GM21737 (cell line): Measurements from ENCODE around the gene COLQ.
"Not testable (repeated sequence)": the region's sequence is repeated elsewhere in the genome, so short reads cannot be mapped to it uniquely, and the experiment has no call there.

ENCODE experiments used
- ATAC-seq: cut with Tn5 transposase; IDR thresholded peaks from one replicate; pipeline ENCODE4 v1.9.1; 2021; ENCODE audit warnings: mild to moderate bottlenecking, moderate library complexity; ENCODE audit not compliant: unreplicated experiment

The COLQ gene

DNA sequence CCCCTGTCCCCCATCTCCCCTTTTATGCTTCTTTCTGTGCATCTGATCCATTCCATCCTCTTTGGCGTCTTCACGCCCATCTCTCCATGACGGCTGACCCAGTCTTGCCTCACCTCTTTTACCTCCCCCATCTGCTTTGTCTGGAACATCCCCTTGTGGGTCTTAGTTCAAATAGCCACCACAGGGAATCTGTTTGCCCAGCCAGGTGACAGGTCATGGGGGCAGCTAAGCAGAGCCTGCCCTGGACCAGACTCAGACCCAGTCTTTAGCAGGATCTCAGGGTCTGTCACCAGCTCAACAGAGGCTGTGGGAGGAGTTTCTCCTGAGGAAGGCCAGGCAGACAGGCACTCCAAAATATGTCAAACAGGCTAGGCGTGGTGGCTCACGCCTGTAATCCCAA is 28.1 kb downstream of the COLQ start:
- ATAC-seq: no peak

DNA sequence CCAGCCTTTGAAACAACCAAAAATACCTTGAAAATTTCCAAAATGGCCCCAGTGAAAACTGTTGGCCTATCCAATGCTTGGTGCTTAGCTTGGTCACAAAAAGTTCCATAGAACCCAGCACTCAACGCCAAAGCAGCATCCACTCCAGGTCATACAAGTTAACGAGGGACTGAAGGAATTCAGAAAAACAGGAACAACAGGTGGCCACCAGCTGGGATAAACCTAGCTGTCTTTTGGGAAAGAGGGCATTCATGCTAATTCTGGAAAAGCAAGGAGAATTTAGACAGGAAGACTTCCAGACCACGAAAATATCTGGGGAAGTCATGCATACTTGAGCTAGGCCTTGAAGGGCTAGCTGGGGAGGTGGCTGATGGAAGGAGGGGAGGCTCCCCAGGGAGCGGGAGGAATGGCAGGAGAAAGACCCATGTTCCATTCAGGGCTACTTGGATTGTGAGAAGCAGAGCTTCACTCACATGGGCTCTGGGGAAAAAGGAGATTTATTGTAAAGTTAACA is 28.6 kb downstream of the COLQ start:
- no peak for ATAC-seq

DNA sequence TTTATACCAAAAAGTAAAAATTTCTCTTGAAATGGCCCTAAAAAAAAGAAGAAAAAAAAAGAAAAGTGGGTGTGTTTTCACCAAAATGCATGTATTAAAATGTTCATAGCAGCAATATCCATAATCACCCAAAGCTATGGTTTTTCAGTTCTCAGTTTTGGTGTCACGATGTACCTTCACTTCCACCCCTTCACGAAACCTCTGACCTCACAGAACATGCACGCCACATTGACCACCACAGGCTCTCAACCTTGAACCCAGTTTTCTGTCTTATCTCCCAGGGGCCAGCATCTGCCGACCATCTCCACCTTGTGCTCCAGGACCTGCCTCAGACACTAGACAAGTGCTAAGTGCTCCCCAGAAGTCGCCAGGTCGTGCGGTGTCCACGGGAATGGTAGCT is 30.4 kb downstream of the COLQ start:
- no peak for ATAC-seq

DNA sequence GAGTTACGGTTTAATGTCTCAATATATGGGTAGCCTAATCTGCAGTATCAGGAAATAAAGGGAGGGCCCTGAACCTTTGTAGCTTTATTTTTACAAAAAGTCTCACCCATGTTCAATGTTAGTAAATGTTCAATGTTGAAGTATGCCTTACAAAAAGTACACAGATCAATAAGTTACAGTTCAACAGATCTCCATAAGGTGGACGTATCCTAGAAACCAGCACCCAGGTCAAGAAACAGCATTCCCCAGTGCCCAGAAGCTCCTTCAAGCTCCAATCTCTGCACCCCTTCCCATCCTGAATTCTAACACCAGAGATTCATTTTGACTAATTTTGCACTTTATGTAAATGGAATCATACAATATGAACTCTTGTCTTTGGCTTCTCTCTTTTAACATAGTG is 31.3 kb downstream of the COLQ start:
- no peak for ATAC-seq

DNA sequence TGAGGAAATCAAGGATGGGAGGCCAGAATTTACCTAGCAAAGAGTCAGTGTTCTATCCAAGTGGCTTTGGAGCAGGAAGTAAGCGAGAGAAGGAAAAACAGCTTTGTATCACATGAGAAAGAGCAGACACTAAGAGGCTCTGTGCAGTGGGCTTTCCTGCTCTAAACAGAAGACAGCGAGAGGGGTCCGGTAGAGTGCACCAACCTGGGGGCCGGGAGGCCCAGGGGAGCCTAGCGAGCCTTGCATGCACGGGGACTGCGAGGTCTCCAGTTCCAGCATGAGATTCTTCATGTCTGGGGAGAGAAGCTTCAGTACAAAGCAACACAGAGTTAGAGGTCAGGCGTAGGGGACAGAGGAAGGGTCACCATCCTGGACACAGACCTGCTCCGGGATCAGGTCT is 33.5 kb downstream of the COLQ start:
- no peak for ATAC-seq

DNA sequence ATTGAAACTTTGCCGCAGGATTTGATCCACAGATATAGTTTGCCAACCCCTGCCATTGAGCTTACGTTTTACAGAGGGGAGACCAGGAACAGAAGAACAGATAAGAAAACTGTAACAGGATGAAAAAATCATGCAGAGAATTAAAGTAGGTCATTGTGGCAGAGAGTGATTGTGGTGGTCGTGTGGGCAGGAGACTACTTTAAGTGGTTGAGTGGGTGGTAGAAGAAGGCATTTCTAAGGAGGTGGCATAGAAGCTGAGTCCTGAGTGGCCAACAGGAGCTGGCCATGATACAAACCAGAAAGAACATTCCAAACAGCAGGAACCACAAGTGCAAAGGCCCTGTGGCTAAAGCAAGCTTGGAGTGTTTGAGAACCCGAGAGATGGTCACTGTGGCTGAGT is 34.5 kb downstream of the COLQ start:
- ATAC-seq: no peak

DNA sequence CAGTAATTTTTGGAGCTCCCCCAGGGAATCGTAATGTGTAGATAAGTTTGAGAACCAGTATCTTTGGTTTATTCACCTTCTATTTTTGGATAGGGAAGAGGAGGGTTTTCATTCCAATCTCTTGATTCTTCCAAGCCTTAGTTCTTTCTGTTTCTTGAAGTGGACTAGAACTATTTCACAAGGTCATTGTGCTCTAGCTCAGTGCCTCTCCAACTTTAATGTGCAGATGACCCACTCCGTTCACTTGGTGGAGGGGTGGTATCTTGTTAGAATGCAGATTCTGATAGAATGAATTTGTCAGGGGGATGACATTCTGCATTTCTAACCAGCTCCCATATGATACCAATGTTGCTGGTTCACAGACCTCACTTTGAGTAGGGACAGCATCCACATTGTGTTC is 35.5 kb downstream of the COLQ start:
- no peak for ATAC-seq

DNA sequence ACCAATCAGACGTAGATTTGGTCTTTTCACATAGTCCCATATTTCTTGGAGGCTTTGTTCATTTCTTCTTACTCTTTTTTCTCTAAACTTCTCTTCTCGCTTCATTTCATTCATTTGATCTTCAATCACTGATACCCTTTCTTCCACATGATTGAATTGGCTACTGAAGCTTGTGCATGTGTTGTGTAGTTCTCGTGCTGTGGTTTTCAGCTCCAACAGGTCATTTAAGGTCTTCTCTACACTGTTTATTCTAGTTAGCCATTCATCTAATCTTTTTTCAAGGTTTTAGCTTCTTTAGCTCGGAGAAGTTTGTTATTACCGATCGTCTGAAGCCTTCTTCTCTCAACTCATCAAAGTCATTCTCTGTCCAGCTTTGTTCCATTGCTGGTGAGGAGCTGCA is 37.0 kb downstream of the COLQ start:
- ATAC-seq: not testable (repeated sequence)

DNA sequence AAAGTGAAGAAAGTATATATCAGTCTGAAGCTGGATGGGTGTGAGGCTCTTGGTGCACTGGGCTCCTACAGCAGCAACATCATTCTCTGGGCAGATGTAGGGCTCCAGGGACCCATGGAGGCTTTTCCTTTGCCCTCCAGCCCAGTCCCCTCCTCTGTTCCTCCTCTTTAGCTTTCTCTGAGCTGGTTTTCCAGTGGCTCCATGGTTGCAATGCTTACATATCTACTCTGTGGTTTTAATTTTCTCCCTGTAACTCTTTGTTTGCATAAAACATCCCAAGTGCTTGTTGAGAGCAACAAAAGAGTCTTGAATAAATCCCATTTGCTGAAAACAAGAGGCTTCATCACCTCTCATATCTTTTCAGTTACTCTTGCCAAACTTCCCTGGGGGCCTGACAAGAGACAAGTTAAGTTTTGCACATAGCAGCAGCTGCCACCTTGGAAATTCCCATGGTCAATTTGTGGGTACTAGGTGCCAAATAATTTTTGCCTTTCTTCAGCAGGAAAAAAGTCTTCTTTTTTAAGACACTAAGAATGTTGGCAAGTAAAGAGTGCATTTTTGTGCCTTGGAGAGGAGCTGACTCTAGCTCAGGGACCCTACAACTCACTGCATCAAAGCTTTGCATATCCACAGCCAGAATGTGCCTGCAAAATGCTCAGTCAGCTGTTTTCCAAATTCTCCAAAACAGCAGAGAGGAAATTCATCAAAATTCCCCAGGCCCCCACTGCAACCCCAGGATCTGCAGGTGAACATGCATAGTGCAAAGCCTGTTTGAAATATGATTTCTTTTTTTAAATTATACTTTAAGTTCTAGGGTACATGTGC is 41.9 kb downstream of the COLQ start:
- no peak for ATAC-seq

DNA sequence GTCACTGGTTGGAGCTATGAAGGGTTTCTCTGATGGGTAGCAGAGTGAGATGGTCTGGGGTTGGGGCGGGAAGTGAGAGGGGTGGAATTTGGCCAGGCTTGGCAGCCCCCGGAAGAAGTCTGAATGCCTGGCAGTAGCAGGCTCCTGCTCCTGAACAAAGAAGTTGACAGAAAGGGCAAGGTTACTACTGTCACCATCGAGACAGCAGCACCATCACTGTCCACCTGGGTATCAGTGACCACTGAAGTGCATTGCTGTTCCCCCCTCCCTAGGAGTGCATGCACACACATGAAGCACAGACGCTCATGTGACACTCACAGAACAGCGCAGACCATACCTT is 42.9 kb downstream of the COLQ start:
- no peak for ATAC-seq

DNA sequence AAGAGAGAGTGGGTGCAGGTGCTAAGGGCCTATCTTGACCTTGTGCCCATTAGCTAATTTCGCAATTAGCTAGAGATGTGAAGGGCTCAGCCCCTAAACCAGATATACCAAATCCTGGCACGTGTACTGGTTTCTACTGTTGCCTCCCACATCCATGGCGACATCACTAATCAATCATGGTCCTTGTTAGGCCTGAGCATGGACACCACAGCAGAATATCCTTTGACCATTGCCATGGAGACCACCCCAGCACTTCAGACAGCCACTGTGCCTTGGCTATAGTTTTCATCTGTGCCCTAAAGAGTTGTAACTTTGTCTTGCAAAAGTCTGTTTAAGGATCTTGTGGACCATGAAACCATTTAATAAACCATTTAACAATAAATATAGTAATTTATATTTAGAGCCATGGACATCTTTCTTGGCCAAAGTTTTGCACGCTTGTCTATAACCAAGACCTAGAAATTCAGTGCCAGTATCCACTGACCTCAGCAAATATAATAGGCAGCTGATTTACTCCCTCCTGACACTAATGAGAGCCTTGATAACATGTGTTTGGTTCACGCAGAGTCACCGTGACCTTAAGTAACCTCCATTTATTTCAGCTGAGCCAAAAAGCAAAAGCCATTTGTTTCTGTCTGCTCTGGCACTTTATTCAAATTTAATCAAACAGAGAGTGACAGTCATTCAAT is 43.4 kb downstream of the COLQ start:
- ATAC-seq: no peak

DNA sequence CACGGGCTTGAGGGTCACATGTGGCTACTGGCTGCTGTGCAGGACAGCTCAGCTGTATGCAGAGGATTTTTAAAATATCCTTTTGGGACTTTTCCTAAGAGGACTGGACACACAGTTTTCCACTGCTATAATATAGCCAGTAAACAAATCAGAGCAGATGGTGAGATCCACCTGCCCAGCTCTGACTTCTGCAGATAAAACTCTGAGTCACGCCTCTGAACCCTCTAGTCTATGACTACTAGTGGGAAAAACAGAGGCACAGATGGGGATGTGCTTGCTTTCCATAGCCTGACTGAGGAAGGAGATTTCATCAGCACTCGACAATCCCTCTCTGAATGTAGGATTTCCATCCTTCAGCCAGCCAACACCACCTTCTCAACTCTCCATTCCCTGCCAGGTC is 45.1 kb downstream of the COLQ start:
- ATAC-seq: no peak

DNA sequence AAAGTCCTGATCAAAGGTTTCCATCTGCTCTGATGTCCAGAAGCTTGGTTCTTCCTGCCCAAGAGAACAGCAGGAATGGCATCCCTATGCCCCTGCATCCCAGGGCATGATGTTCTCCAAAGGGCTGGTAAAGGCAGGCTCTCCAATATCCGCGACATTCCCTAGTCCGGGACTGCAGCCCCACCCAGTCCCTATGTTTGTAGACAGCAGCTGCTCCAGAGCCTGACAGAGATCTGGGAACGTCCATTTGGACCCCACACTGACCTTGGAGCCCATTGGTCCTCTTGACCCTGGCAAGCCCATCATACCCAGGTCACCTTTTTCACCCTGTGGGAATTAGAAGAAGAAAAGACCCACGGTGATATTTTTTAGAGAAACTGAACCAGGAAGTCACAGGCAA is 46.3 kb downstream of the COLQ start:
- no peak for ATAC-seq

DNA sequence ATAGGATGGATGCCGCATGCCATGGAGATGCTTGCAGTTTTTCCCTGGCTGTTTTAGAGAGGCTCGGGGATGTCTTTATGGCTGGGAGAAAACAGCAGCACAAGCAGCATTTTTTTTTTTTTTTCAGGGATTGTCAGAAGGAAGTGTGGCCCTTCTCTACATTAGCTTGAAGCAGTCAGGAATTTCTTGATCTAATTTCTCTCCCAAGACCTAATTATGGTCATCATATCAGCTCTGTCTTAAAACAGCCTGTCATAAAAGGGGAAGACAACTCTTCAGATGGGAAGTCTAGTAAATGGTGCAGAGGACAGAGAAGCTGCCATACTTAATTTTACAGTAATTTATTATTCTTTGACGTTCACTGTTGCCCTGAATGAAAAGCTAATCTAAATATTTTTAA is 49.6 kb downstream of the COLQ start:
- ATAC-seq: no peak

DNA sequence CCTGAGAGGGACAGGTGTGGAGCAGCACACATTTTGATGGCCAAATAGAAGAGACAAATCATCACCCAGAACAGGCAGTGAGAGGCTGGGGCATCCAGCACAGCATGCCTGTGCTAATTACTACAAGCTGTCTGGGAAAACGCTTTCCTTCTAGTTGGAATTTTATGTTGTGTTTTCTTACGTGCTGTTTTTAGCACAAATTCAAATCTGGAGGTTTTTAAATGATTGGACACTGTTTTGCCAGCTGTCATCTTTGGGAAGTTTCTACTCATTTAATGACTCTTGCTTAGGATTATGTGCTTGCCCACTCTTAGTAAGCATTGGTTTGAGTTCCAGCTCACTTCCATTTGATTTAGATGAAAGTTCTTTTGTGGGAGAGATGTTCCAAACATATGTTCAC is 50.7 kb downstream of the COLQ start:
- ATAC-seq: no peak

DNA sequence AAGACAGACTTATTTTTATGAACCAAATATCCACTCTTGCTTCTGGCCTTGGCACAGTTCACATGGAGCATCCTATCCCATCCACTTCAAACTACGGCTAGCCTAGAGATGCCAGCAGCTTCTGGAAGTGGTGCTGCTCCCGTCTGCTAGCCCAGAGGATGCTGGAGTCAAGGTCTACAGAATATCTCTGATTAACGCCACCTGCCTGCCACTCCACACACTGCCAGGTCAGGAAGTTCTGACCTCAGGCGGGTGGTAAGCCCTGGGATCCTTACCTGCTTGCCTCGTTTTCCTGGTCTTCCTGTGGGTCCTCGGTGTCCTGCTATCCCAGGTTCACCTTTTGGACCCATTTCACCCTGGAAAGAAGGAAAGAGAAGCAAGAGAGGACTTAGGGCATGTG is 51.2 kb downstream of the COLQ start:
- ATAC-seq: no peak

DNA sequence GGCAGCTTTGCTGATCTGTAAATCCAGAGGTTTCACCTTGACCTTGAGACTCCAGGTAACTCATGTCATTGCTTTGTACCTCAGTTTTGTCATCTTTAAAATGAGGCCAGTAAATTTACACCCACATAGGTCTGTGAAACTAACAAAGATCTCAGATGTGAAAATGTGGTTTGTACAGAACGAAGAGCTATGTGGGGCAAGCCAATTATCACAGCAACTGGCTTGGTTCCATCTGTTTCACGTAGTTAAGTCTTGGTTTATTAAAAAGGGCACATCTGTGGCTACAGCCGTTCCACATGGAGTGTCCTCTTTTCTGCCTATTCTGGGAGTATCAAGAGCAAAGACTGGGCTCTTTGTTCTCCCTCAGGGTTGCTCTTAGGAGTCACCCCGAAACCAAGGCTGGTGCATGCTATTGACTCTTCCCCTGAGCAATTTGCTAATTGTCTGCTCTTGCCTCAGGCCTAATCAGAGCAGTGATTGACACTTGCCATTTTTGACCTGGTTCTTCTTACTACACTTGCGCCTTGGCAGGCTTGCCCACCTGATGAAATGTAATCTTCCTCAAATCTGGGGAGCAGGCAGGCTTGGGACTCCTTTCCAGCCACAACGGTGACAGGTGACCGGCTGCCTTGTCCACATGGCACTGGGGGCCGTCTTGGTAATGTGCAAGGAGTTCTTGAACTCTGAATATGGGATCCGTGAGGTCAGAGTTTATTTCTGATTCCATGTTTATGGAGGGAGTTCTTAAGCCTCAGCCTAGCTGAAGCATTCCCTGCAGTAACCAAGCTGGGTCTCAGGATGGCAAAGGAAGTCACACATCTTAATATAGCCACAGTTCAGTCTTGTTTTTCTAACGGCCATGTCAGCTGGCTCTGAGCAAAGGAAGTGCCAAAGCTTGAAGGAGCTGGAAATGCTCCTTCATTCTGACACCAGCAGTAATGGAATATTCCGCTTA is 54.0 kb downstream of the COLQ start:
- ATAC-seq: no peak

DNA sequence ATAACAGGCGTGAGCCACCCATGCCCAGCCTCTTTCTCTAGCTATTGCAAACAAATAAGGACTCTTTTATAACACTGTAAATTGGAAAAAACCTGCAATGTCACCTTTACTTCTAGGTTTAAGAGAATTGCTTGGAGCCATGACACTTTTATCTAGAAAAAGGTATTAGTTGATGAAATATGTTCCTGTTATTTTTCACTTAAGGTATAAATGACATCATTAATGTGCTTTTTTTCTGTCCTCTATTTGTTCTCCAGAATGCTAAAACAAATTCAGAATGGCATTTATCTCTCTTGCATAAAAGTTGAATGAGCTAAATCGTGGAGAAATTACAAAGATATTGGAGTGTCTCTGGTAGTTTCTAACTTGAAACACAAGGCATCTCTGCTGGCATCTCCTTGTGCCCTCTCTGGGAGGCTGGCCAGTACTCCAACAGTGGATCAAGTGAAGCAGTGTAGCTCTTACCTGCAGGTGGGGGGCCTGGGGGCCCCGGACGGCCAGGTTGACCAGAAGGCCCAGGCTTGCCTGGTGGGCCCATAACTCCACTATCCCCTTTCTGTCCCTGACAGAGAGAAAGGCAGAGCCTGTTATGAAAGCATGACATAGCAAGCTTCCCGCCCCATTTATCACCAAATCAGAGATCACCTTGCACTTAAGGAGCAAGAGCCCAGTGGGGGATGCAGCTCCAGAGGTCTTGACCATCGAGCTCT is 55.5 kb downstream of the COLQ start:
- ATAC-seq: no peak

DNA sequence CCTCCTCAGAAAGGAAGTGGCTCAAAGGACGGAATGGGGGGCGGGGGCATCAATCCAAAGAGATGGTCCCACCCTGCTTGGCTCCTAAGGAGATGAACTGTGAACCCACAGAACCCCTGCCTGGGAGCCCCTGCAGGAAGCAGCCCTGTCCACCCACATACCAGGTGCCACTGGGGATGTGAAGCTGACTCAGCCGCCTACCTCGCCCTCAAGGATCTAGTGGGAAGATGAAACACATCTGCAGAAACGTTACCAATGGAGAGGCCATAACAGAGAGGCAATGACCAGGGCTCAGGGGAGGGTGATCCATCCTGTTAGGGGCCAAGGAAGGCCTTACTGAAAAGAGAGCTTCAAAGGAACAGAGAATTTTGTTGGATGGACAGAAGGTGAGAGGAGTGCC is 59.1 kb downstream of the COLQ start:
- ATAC-seq: no peak

DNA sequence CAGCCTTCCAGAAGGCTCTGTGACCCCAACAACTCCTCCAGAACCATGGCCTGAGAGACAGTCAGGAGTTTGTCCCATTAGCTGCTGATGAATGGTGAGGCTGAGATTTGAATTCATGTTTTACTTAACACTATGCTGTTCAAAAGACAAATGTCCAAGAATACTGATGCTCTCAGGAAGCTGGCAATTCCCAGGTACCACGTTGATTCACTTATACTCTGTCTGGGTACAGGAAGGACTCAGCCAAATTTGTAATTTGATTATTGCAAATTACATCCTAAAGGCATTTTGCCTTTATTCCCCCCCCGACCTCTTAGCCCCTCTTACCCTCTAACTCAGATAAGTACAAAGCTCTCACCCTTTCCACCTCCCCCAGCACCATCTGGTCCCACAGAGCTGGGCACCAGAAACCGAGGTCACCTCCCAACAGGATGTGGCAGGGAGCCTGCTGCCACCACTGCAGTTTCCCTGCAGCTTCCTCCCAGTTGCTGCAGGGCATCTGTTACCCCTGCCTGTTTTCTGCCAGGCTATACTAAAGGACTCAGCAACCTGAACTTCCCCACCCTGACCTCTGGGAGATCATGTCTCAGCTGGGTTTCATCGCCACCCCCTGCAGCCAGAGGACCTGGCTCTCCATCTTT is 60.5 kb downstream of the COLQ start:
- no peak for ATAC-seq
